ENCODE measurements around the gene HERPUD1.

- TF ChIP-seq REST (IDR thresholded peaks at IDR 0.05; ENCODE audit: low read depth, low read length) (no peak), CTCF (IDR thresholded peaks at IDR 0.05) (no peak), TCF12 (IDR thresholded peaks at IDR 0.05) (no peak), PBX3 (IDR thresholded peaks at IDR 0.05) (no peak), RFX5 (IDR thresholded peaks at IDR 0.05; ENCODE audit: low read length) (no peak), FOXJ3 (CRISPR knock-in tag; IDR thresholded peaks at IDR 0.05) (no peak)
Measured at GRCh38 chr16:56988161-56988947, 56.4 kb downstream of the HERPUD1 start.

Measured in SK-N-SH (cell line).